Right lobe of liver (tissue), 4 donors: ENCODE measurements around the gene ARL1.

Source experiments
- POLR2A ChIP-seq: fragments of 450-650 bp; IDR thresholded peaks from one replicate; pipeline ENCODE4 v1.6.1; 2017; ENCODE audit warnings: antibody characterized with exemption, mild to moderate bottlenecking
- TF ChIP-seq, protein P1 (sequence below), 4 donors: fragments of 200-600 bp in 3 of 4; fragments of 450-650 bp in 1 of 4; IDR thresholded peaks; one replicate each; pipeline versions ENCODE4 v1.5.1 to v1.8.0; 2016 to 2022; ENCODE audit warnings: antibody characterized with exemption in 4 of 4, mild to moderate bottlenecking in 2 of 4
- donor health status: DM: no; HTN: no; CAD: no.
- donor health status: DM: no; HTN: no; CAD: no.
- donor health status: DM: no; HTN: yes; CAD: no.

DNA sequence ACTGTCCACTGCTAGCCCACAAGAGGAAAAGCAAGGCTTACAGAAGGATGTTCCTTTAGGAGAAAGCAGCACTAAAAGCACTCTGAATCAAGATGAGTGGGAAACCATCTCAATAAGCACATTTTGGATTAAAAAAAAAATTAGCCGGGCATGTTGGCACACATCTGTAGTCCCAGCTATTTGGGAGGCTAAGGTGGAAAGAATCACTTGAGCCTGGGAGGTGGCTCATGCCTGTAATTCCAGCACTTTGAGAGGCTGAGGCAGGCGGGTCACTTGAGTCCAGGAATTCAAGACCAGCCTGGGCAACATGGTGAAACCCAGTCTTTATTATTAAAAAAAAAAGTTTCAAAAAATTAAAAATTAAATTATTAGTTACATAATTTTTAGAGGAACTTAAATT lies 17.0 kb upstream of the ARL1 start:
- no peak for TF ChIP-seq POLR2A
- TF ChIP-seq, protein P1, sequence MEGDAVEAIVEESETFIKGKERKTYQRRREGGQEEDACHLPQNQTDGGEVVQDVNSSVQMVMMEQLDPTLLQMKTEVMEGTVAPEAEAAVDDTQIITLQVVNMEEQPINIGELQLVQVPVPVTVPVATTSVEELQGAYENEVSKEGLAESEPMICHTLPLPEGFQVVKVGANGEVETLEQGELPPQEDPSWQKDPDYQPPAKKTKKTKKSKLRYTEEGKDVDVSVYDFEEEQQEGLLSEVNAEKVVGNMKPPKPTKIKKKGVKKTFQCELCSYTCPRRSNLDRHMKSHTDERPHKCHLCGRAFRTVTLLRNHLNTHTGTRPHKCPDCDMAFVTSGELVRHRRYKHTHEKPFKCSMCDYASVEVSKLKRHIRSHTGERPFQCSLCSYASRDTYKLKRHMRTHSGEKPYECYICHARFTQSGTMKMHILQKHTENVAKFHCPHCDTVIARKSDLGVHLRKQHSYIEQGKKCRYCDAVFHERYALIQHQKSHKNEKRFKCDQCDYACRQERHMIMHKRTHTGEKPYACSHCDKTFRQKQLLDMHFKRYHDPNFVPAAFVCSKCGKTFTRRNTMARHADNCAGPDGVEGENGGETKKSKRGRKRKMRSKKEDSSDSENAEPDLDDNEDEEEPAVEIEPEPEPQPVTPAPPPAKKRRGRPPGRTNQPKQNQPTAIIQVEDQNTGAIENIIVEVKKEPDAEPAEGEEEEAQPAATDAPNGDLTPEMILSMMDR (IDR thresholded peaks at IDR 0.05): no peak
